Thyroid gland (tissue), 4 donors: ENCODE results near the gene PCDHA1.

Experiments
- POLR2A ChIP-seq, 2 donors: fragments of 450-650 bp; IDR thresholded peaks; one replicate each; pipeline ENCODE4 v1.6.1; 2017; ENCODE audit warnings: antibody characterized with exemption in 2 of 2, mild to moderate bottlenecking in 2 of 2, moderate library complexity in 1 of 2
- TF ChIP-seq, protein P1 (sequence below), 6 experiments: fragments of 200-600 bp in 3 of 6; fragments of 450-650 bp in 3 of 6; sonication (generic) in 3 of 6; IDR thresholded peaks; one replicate each; pipeline ENCODE4 v1.5.1; 2016 to 2019; ENCODE audit warnings: antibody characterized with exemption in 6 of 6, mild to moderate bottlenecking in 2 of 6, inconsistent platforms in 1 of 6, moderate library complexity in 1 of 6

DNA sequence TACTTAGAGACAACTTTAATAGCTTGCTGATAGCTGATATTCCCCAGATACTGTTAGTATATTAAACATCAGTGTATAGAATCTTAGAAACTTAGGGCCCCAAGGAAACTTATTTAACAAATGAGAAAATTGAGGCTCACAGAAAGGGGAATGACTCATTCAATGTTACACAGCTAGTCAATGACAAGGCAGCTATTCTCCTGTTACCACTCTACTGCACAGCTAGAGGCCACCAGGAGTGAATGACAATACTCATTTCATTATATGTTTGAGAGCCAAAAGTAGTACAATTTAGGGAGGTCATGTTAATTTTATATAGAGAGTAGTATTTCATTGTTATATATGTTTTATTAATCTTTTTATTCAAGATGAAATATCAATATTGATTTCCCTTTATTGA lies 232.0 kb downstream of the PCDHA1 start:
- TF ChIP-seq, protein P1, sequence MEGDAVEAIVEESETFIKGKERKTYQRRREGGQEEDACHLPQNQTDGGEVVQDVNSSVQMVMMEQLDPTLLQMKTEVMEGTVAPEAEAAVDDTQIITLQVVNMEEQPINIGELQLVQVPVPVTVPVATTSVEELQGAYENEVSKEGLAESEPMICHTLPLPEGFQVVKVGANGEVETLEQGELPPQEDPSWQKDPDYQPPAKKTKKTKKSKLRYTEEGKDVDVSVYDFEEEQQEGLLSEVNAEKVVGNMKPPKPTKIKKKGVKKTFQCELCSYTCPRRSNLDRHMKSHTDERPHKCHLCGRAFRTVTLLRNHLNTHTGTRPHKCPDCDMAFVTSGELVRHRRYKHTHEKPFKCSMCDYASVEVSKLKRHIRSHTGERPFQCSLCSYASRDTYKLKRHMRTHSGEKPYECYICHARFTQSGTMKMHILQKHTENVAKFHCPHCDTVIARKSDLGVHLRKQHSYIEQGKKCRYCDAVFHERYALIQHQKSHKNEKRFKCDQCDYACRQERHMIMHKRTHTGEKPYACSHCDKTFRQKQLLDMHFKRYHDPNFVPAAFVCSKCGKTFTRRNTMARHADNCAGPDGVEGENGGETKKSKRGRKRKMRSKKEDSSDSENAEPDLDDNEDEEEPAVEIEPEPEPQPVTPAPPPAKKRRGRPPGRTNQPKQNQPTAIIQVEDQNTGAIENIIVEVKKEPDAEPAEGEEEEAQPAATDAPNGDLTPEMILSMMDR (IDR thresholded peaks at IDR 0.05) = no peak
- no peak for TF ChIP-seq POLR2A (IDR thresholded peaks at IDR 0.05)
